GM23338 (cell line): ENCODE results near the gene CUEDC1. TPM values are rescaled to one million over a fixed set of nuclear protein-coding genes. Genes with fewer than 3 reads are reported as not detected.

Experiments used
- ATAC-seq: fragments of 200-7000 bp; cut with Tn5 transposase; 3 replicates; pipeline ENCODE4 v1.9.1; 2020
- DNase-seq: peaks from one replicate; pipeline ENCODE4 v3.0.0-alpha.2; 2015; ENCODE audit warnings: low spot score
- H2AFZ ChIP-seq: fragments of 200-600 bp; sonication (generic); 2 replicates; pipeline ENCODE4 v1.8.0; 2016; ENCODE audit warnings: antibody characterized with exemption, mild to moderate bottlenecking, moderate library complexity
- H3F3A ChIP-seq: fragments of 200-600 bp; sonication (generic); replicated peaks from 2 replicates; pipeline ENCODE4 v1.8.0; 2017; ENCODE audit warnings: antibody characterized with exemption, mixed run types, low read depth
- H3K27ac ChIP-seq: fragments of 200-600 bp; sonication (generic); 2 replicates; pipeline ENCODE4 v1.6.1; 2016; ENCODE audit warnings: low read depth
- H3K27me3 ChIP-seq: fragments of 200-600 bp; sonication (generic); 2 replicates; pipeline ENCODE4 v1.8.0; 2016; ENCODE audit warnings: mild to moderate bottlenecking, mixed run types, moderate library complexity; ENCODE audit not compliant: insufficient read depth
- H3K36me3 ChIP-seq: fragments of 200-600 bp; sonication (generic); 2 replicates; pipeline ENCODE4 v1.8.0; 2016; ENCODE audit warnings: mild to moderate bottlenecking; ENCODE audit not compliant: insufficient read depth
- H3K4me1 ChIP-seq: fragments of 200-600 bp; sonication (generic); 2 replicates; pipeline ENCODE4 v1.8.0; 2016; ENCODE audit warnings: mild to moderate bottlenecking, moderate library complexity; ENCODE audit not compliant: insufficient read depth
- H3K4me2 ChIP-seq: fragments of 200-600 bp; sonication (generic); 2 replicates; pipeline ENCODE4 v1.7.1; 2017; ENCODE audit warnings: mixed run types
- H3K4me3 ChIP-seq: fragments of 200-600 bp; sonication (generic); 2 replicates; pipeline ENCODE4 v1.6.1; 2016; ENCODE audit warnings: mixed run types
- H3K79me2 ChIP-seq: fragments of 200-600 bp; sonication (generic); replicated peaks from 2 replicates; pipeline ENCODE4 v1.8.0; 2017; ENCODE audit warnings: mild to moderate bottlenecking; ENCODE audit not compliant: insufficient read depth
- H3K9me2 ChIP-seq: fragments of 200-600 bp; sonication (generic); 2 replicates; pipeline ENCODE4 v1.8.0; 2017; ENCODE audit not compliant: insufficient read depth
- H4K20me1 ChIP-seq: fragments of 200-600 bp; sonication (generic); replicated peaks from 2 replicates; pipeline ENCODE4 v1.8.0; 2017; ENCODE audit warnings: mild to moderate bottlenecking; ENCODE audit not compliant: insufficient read depth
- H3K27ac Mint-ChIP-seq: 2 replicates; pipeline ENCODE4 v1.8.0; 2020; ENCODE audit warnings: inconsistent platforms, mild to moderate bottlenecking, moderate library complexity, mixed read lengths
- H3K27me3 Mint-ChIP-seq: 3 replicates; pipeline ENCODE4 v1.8.0; 2022; ENCODE audit warnings: low read depth, mild to moderate bottlenecking, moderate library complexity, mixed read lengths, inconsistent platforms; ENCODE audit not compliant: insufficient read depth, poor library complexity
- H3K36me3 Mint-ChIP-seq: 3 replicates; pipeline ENCODE4 v1.8.0; 2021; ENCODE audit warnings: low read depth, mild to moderate bottlenecking, inconsistent platforms, moderate library complexity, mixed read lengths
- H3K4me1 Mint-ChIP-seq: 3 replicates; pipeline ENCODE4 v1.8.0; 2020; ENCODE audit warnings: mild to moderate bottlenecking, inconsistent platforms, mixed read lengths
- H3K4me3 Mint-ChIP-seq: 3 replicates; pipeline ENCODE4 v1.8.0; 2021; ENCODE audit warnings: moderate library complexity, mild to moderate bottlenecking, inconsistent platforms, mixed read lengths
- H3K9me3 Mint-ChIP-seq: 3 replicates; pipeline ENCODE4 v1.8.0; 2020; ENCODE audit warnings: moderate library complexity, mild to moderate bottlenecking, inconsistent platforms, mixed read lengths
- CTCF ChIP-seq, 2 experiments: fragments of 200-600 bp in 1 of 2; sonication (generic) in 1 of 2; conservative IDR thresholded peaks; 2 replicates each; pipeline versions ENCODE4 v1.5.1 to v1.6.1; 2016 to 2017; ENCODE audit warnings: antibody characterized with exemption in 2 of 2, low read depth in 2 of 2, mild to moderate bottlenecking in 2 of 2, moderate library complexity in 1 of 2
- ETS1 ChIP-seq: IDR thresholded peaks from 2 replicates; pipeline ENCODE4 v1.6.1; 2016; ENCODE audit warnings: antibody characterized with exemption
- EZH2 ChIP-seq: fragments of 200-600 bp; sonication (generic); IDR thresholded peaks from one replicate; pipeline ENCODE4 v1.8.0; 2017; ENCODE audit warnings: antibody characterized with exemption, mild to moderate bottlenecking, low read depth; ENCODE audit not compliant: unreplicated experiment
- EZH2phosphoT487 ChIP-seq: fragments of 200-600 bp; sonication (generic); IDR thresholded peaks from one replicate; pipeline ENCODE4 v1.8.1; 2018; ENCODE audit warnings: antibody characterized with exemption; ENCODE audit not compliant: unreplicated experiment
- JUNB ChIP-seq: IDR thresholded peaks from one replicate; pipeline ENCODE4 v1.6.1; 2016; ENCODE audit warnings: antibody characterized with exemption; ENCODE audit not compliant: unreplicated experiment
- NANOG ChIP-seq: IDR thresholded peaks from 2 replicates; pipeline ENCODE4 v1.6.1; 2016; ENCODE audit warnings: antibody characterized with exemption, borderline replicate concordance
- POLR2AphosphoS5 ChIP-seq: IDR thresholded peaks from 2 replicates; pipeline ENCODE4 v1.6.1; 2016; ENCODE audit warnings: antibody characterized with exemption, low read depth
- ZNF331 ChIP-seq: fragments of 250-450 bp; sonication (Bioruptor Pico); IDR thresholded peaks from 2 replicates; pipeline ENCODE4 v1.5.0; 2020; ENCODE audit warnings: low read depth, mild to moderate bottlenecking, moderate library complexity
- ZNF462 ChIP-seq: fragments of 250-450 bp; sonication (Bioruptor Pico); IDR thresholded peaks from 2 replicates; pipeline ENCODE4 v1.5.0; 2020; ENCODE audit warnings: mild to moderate bottlenecking, moderate library complexity
- polyA plus RNA-seq: library from polyadenylated mRNA; unstranded; fragments of >200 nt; fragmentation: Nextera tagmentation; extraction: Ambion mirVana; gene quantifications from 2 replicates; pipeline ENCODE4 v1.2.1, GENCODE V29; 2016
- total RNA-seq: library from RNA; depleted of rRNA; stranded (reverse); fragments of >200 nt; shearing (Covaris generic); gene quantifications from 2 replicates; pipeline ENCODE4 v1.2.3, GENCODE V29; 2014

CUEDC1 gene
- total and polyA plus RNA-seq, 2 experiments from 2014 or later: 3.0 to 7.7 TPM

- Histone ChIP-seq H3K27ac (no peak overlapping the region), H3K4me3 (no peak overlapping the region), H2AFZ (no peak overlapping the region), H3K27me3 (peaks cover 44% of the 10 kb centered on the region), H4K20me1 (no peaks in the 10 kb centered on the region), H3K4me2 (no peak overlapping the region), H3F3A (peaks cover 10% of the 10 kb centered on the region; the same call in 1 of the 2 replicates), H3K4me1 (peaks cover 28% of the 10 kb centered on the region; the same call in 1 of the 2 replicates), H3K9me2 (no peaks in the 10 kb centered on the region), H3K79me2 (no peaks in the 10 kb centered on the region), H3K36me3 (no peaks in the 10 kb centered on the region; the same call in 1 of the 2 replicates)
- Mint-ChIP-seq H3K27me3 (peaks cover 45% of the 10 kb centered on the region), H3K4me1 (peaks cover 42% of the 10 kb centered on the region), H3K9me3 (no peaks in the 10 kb centered on the region), H3K27ac (no peak overlapping the region), H3K36me3 (no peaks in the 10 kb centered on the region; the same call in 2 of the 3 replicates), H3K4me3 (no peak overlapping the region)
- ATAC-seq (no peak), DNase-seq (no peak)
- no peak for TF ChIP-seq NANOG
- TF ChIP-seq CTCF (conservative IDR thresholded peaks at IDR 0.05; ENCODE audit: low read depth in 2 of 2): no peak
Observed at GRCh38 chr17:57858838-57859237, 96.4 kb downstream of the CUEDC1 start.

- Mint-ChIP-seq H3K27ac (no peak overlapping the region), H3K9me3 (no peaks in the 10 kb centered on the region), H3K36me3 (no peaks in the 10 kb centered on the region), H3K4me1 (peaks cover 36% of the 10 kb centered on the region), H3K4me3 (no peak overlapping the region), H3K27me3 (peaks cover 30% of the 10 kb centered on the region)
- no peaks in the 10 kb centered on the region for H4K20me1 ChIP-seq
- H2AFZ ChIP-seq: 0 out of 2 replicates have a peak overlapping the region, but pooled peaks have one; percentile 28
- no peak overlapping the region for H3K27ac ChIP-seq
- H3K4me3 ChIP-seq: no peak overlapping the region
- no peaks in the 10 kb centered on the region for H3K79me2 ChIP-seq
- H3K36me3 ChIP-seq: no peaks in the 10 kb centered on the region; the same call in 1 of the 2 replicates
- peaks cover 34% of the 10 kb centered on the region for H3K27me3 ChIP-seq
- DNase-seq (no peak), ATAC-seq (no peak)
- no peaks in the 10 kb centered on the region for H3K9me2 ChIP-seq
- no peak overlapping the region for H3K4me2 ChIP-seq
- H3K4me1 ChIP-seq: peaks cover 14% of the 10 kb centered on the region; the same call in 1 of the 2 replicates
- H3F3A ChIP-seq: peaks cover 4% of the 10 kb centered on the region; the same call in 1 of the 2 replicates
- TF ChIP-seq EZH2phosphoT487: no peak
- TF ChIP-seq POLR2AphosphoS5: no peak
- no peak for TF ChIP-seq ETS1
- no peak for TF ChIP-seq NANOG
- TF ChIP-seq ZNF462 (CRISPR knock-in tag): no peak
- no peak for TF ChIP-seq JUNB
- no peak for TF ChIP-seq EZH2
- no peak for TF ChIP-seq ZNF331 (CRISPR knock-in tag)
Observed at GRCh38 chr17:57856792-57857620, 98.2 kb downstream of the CUEDC1 start.
